Breast epithelium (tissue), 3 donors: ENCODE results near the gene REM2.
"Not testable (repeated sequence)": the region's sequence is repeated elsewhere in the genome, so short reads cannot be mapped to it uniquely, and the experiment has no call there.

Source experiments
- CTCF ChIP-seq, 3 donors: fragments of 450-650 bp; IDR thresholded peaks; one replicate each; pipeline ENCODE4 v1.5.1; 2016 to 2017; ENCODE audit warnings: antibody characterized with exemption in 3 of 3, mild to moderate bottlenecking in 3 of 3, moderate library complexity in 3 of 3
- POLR2AphosphoS5 ChIP-seq, 3 donors: sonication (generic); formaldehyde crosslinking; IDR thresholded peaks; one replicate each; pipeline ENCODE4 v1.6.1; 2017; ENCODE audit warnings: antibody characterized with exemption in 3 of 3

- not testable (repeated sequence) for TF ChIP-seq CTCF, POLR2AphosphoS5 (IDR thresholded peaks at IDR 0.05)
These were observed 28.7 kb upstream of the REM2 start for GRCh38 chr14:22854296-22854695.
